IMR-90 (cell line): ENCODE data around the gene MRPL54. TPM values are rescaled to one million over a fixed set of nuclear protein-coding genes. Genes with fewer than 3 reads are reported as not detected.

ENCODE experiments used
- ATAC-seq: fragments of 200-7000 bp; cut with Tn5 transposase; 2 replicates; pipeline ENCODE4 v1.9.1; 2020; ENCODE audit warnings: low read depth, mild to moderate bottlenecking, moderate library complexity
- BruUV-seq: library from RNA; stranded (reverse); fragments of 400-500 nt; replicated peaks from 2 replicates; lab custom pipeline; 2021; lab: Mats Ljungman, UMichigan
- CTCF ChIA-PET: fragments of 300-600 bp; formaldehyde crosslinking; extraction: SDS; loops from one replicate; lab custom pipeline; 2021; ENCODE audit warnings: antibody characterized with exemption; lab: Yijun Ruan, JAX
- POLR2A ChIA-PET: fragments of 300-600 bp; sonication (Branson Sonifier 250); formaldehyde crosslinking; loops from one replicate; lab custom pipeline; 2022; ENCODE audit warnings: antibody characterized with exemption; ENCODE audit not compliant: unreplicated experiment; lab: Charles Lee
- DNase-seq: peaks from one replicate; pipeline ENCODE4 v3.0.0; 2013
- H2AFZ ChIP-seq: replicated peaks from 2 replicates; pipeline ENCODE3; 2013; ENCODE audit warnings: low read length, mild to moderate bottlenecking; ENCODE audit not compliant: poor library complexity
- H2AK5ac ChIP-seq: 2 replicates; pipeline ENCODE4 v1.6.1; 2013; ENCODE audit warnings: low read depth, low read length, inconsistent platforms
- H2AK9ac ChIP-seq: replicated peaks from 2 replicates; pipeline ENCODE3; 2013; ENCODE audit warnings: mild to moderate bottlenecking, low read depth, low read length, moderate library complexity; ENCODE audit not compliant: poor library complexity
- H2BK120ac ChIP-seq: 2 replicates; pipeline ENCODE4 v1.6.1; 2013; ENCODE audit warnings: low read depth, low read length, inconsistent platforms
- H2BK15ac ChIP-seq: 3 replicates; pipeline ENCODE4 v1.6.1; 2013; ENCODE audit warnings: low read depth, low read length, inconsistent platforms
- H2BK20ac ChIP-seq: 2 replicates; pipeline ENCODE4 v1.6.1; 2013; ENCODE audit warnings: low read depth, mild to moderate bottlenecking, inconsistent platforms, low read length, moderate library complexity
- H2BK5ac ChIP-seq: 2 replicates; pipeline ENCODE4 v1.6.1; 2013; ENCODE audit warnings: mild to moderate bottlenecking, low read depth, low read length, inconsistent platforms; ENCODE audit not compliant: poor library complexity, severe bottlenecking
- H3K14ac ChIP-seq: replicated peaks from 2 replicates; pipeline ENCODE4 v1.6.1; 2013; ENCODE audit warnings: low read depth, low read length, inconsistent platforms
- H3K18ac ChIP-seq: 2 replicates; pipeline ENCODE4 v1.6.1; 2013; ENCODE audit warnings: low read depth, low read length, control low read depth
- H3K23ac ChIP-seq: 2 replicates; pipeline ENCODE4 v1.6.1; 2013; ENCODE audit warnings: low read depth, low read length, inconsistent platforms
- H3K27ac ChIP-seq: 2 replicates; pipeline ENCODE4 v1.5.1; 2013; ENCODE audit warnings: mild to moderate bottlenecking, control low read depth, low read length; ENCODE audit not compliant: insufficient read depth
- H3K27me3 ChIP-seq: 2 replicates; pipeline ENCODE4 v1.6.1; 2013; ENCODE audit warnings: low read length; ENCODE audit not compliant: control insufficient read depth, insufficient read depth
- H3K36me3 ChIP-seq: 2 replicates; pipeline ENCODE4 v1.6.1; 2013; ENCODE audit warnings: low read length, mixed read lengths; ENCODE audit not compliant: control insufficient read depth, insufficient read depth
- H3K4ac ChIP-seq: 2 replicates; pipeline ENCODE4 v1.6.1; 2013; ENCODE audit warnings: low read depth, low read length, inconsistent platforms
- H3K4me1 ChIP-seq: 2 replicates; pipeline ENCODE4 v1.6.1; 2013; ENCODE audit warnings: low read length, mixed read lengths; ENCODE audit not compliant: control insufficient read depth, insufficient read depth
- H3K4me2 ChIP-seq: 2 replicates; pipeline ENCODE4 v1.6.1; 2013; ENCODE audit warnings: low read depth, mild to moderate bottlenecking, control low read depth, low read length, moderate library complexity
- H3K4me3 ChIP-seq: 2 replicates; pipeline ENCODE4 v1.5.1; 2013; ENCODE audit warnings: low read depth, mild to moderate bottlenecking, control low read depth, low read length, moderate library complexity; ENCODE audit not compliant: insufficient read depth
- H3K56ac ChIP-seq: 2 replicates; pipeline ENCODE4 v1.6.1; 2013; ENCODE audit warnings: low read length, inconsistent platforms; ENCODE audit not compliant: insufficient read depth; ENCODE audit errors: extremely low read depth
- H3K79me1 ChIP-seq, 2 experiments: 2 replicates each; pipeline ENCODE4 v1.6.1; 2013; ENCODE audit warnings: low read length in 2 of 2, inconsistent platforms in 1 of 2, low read depth in 1 of 2
- H3K9ac ChIP-seq: 2 replicates; pipeline ENCODE4 v1.6.1; 2013; ENCODE audit warnings: low read depth, low read length, control low read depth
- H3K9me1 ChIP-seq: 2 replicates; pipeline ENCODE4 v1.6.1; 2013; ENCODE audit warnings: low read length, inconsistent platforms; ENCODE audit not compliant: insufficient read depth
- H3K9me3 ChIP-seq: 2 replicates; pipeline ENCODE4 v1.6.1; 2013; ENCODE audit warnings: low read length; ENCODE audit not compliant: control insufficient read depth, insufficient read depth
- H4K20me1 ChIP-seq: 2 replicates; pipeline ENCODE4 v1.6.1; 2013; ENCODE audit warnings: low read length, inconsistent platforms; ENCODE audit not compliant: insufficient read depth
- H4K5ac ChIP-seq: 2 replicates; pipeline ENCODE4 v1.6.1; 2013; ENCODE audit warnings: mild to moderate bottlenecking, low read depth, low read length, control low read depth
- H4K8ac ChIP-seq, 2 experiments: 2 replicates each; pipeline ENCODE4 v1.6.1; 2013; ENCODE audit warnings: low read depth in 2 of 2, low read length in 2 of 2, control low read depth in 1 of 2, inconsistent platforms in 1 of 2
- H4K91ac ChIP-seq: 2 replicates; pipeline ENCODE4 v1.6.1; 2013; ENCODE audit warnings: low read depth, low read length, inconsistent platforms; ENCODE audit not compliant: insufficient read depth
- CEBPB ChIP-seq: IDR thresholded peaks from 2 replicates; pipeline ENCODE4 v1.6.1; 2012; ENCODE audit warnings: low read depth, low read length, improper control_type of control experiment
- CHD1 ChIP-seq: IDR thresholded peaks from 2 replicates; pipeline ENCODE4 v1.6.1; 2012; ENCODE audit warnings: low read depth, low read length, improper control_type of control experiment
- CTCF ChIP-seq: conservative IDR thresholded peaks from 2 replicates; pipeline ENCODE4 v1.5.1; 2012; ENCODE audit warnings: mild to moderate bottlenecking, low read depth, low read length, improper control_type of control experiment
- ELK1 ChIP-seq: fragments of 150-350 bp; IDR thresholded peaks from 2 replicates; pipeline ENCODE4 v1.6.1; 2016; ENCODE audit warnings: low read depth, mild to moderate bottlenecking, low read length, moderate library complexity, borderline replicate concordance
- FOS ChIP-seq: fragments of 150-350 bp; IDR thresholded peaks from 2 replicates; pipeline ENCODE4 v1.6.1; 2016; ENCODE audit warnings: low read depth, low read length
- MXI1 ChIP-seq: IDR thresholded peaks from 2 replicates; pipeline ENCODE4 v1.6.1; 2012; ENCODE audit warnings: low read depth, mild to moderate bottlenecking, low read length, moderate library complexity, borderline replicate concordance
- NFE2L2 ChIP-seq: fragments of 150-350 bp; IDR thresholded peaks from 2 replicates; pipeline ENCODE4 v1.6.1; 2016; ENCODE audit warnings: low read depth, mild to moderate bottlenecking, low read length
- POLR2A ChIP-seq: IDR thresholded peaks from 2 replicates; pipeline ENCODE4 v1.6.1; 2012; ENCODE audit warnings: mild to moderate bottlenecking, low read depth, low read length
- SMC3 ChIP-seq: fragments of 150-350 bp; IDR thresholded peaks from 2 replicates; pipeline ENCODE4 v1.6.1; 2016; ENCODE audit warnings: low read depth, mild to moderate bottlenecking, antibody characterized with exemption, low read length, moderate library complexity
- WGBS, 2 experiments: methylation state at CpG; one replicate each; pipeline versions ENCODE4 v1.1.5 to v1.1.7; 2013; ENCODE audit warnings: missing lambda C conversion rate in 2 of 2; ENCODE audit not compliant: insufficient read length in 1 of 2; ENCODE audit errors: extremely low coverage in 2 of 2; 5-methylcytosine and 5-hydroxymethylcytosine counted together
- dilution Hi-C: fragments of 300-500 bp; cut with HindIII; formaldehyde crosslinking; loops from one replicate; pipeline ENCODE4 v1.14.3; 2018; ENCODE audit warnings: low sequenced_read_pairs; ENCODE audit not compliant: unreplicated experiment
- in situ Hi-C: fragments of 300-500 bp; cut with MboI; formaldehyde crosslinking; loops from 3 replicates; pipeline ENCODE4 v1.14.3; 2019; ENCODE audit warnings: low sequenced_read_pairs, inconsistent platforms, mixed read lengths
- intact Hi-C: fragments of 100-400 bp; cut with micrococcal nuclease; formaldehyde crosslinking; loops from 2 replicates; pipeline ENCODE4 v1.10.0; 2022
- polyA plus RNA-seq, 3 experiments: library from polyadenylated mRNA; depleted of rRNA; stranded (reverse); fragments of >200 nt; gene quantifications; 2 replicates each; pipeline ENCODE4 v1.2.3, GENCODE V29; 2012; ENCODE audit warnings: low replicate concordance in 1 of 3
- total RNA-seq: library from RNA; depleted of rRNA; stranded (reverse); fragments of >200 nt; gene quantifications from 2 replicates; pipeline ENCODE4 v1.2.3, GENCODE V29; 2012

MRPL54 gene
- total and polyA plus RNA-seq, 2 of the 4 experiments (the other 2 are of a cell fraction) = 55.9 to 75.7 TPM

GRCh38 chr19:3774621-3775373 is 12.3 kb downstream of the MRPL54 start:
- Histone ChIP-seq H2BK120ac (no peak overlapping the region), H2AK5ac (no peak overlapping the region), H3K36me3 (peaks cover 1% of the 10 kb centered on the region; the same call in 1 of the 2 replicates), H3K56ac (no peak overlapping the region), H3K27ac (no peak overlapping the region), H3K4ac (no peak overlapping the region), H3K27me3 (peaks cover 5% of the 10 kb centered on the region; the same call in 1 of the 2 replicates), H3K9ac (no peak overlapping the region), H3K9me1 (no peaks in the 10 kb centered on the region), H2AFZ (no peak overlapping the region), H4K91ac (no peak overlapping the region), H4K20me1 (no peaks in the 10 kb centered on the region), H4K8ac (no peak overlapping the region), H4K5ac (no peak overlapping the region), H3K23ac (no peak overlapping the region), H3K79me1 (no peaks in the 10 kb centered on the region), H2BK20ac (no peak overlapping the region), H3K14ac (no peak overlapping the region), H3K18ac (no peak overlapping the region), H2BK15ac (no peak overlapping the region), H3K4me3 (no peak overlapping the region), H3K4me1 (no peaks in the 10 kb centered on the region), H2AK9ac (no peak overlapping the region), H3K4me2 (no peak overlapping the region), H3K9me3 (no peaks in the 10 kb centered on the region), H2BK5ac (no peak overlapping the region)
- intact Hi-C loops = no loop called here
- DNase-seq (no peak), ATAC-seq (no peak)
- in situ Hi-C loops = no loop called here
- no TSS peak for BruUV-seq
- dilution Hi-C loops = no loop called here
- POLR2A ChIA-PET = interaction anchor here (0.5 to 1.2 kb wide), 3 partner anchors 12 to 1092 kb away, joined by 3 to 4 read pairs (median 3); partner anchors contain the start of genes EEF2 and MRPL54
- TF ChIP-seq ELK1 (no peak), MXI1 (no peak), FOS (no peak), NFE2L2 (no peak), CEBPB (no peak), SMC3 (no peak), CTCF (no peak), CHD1 (no peak), POLR2A (no peak)
- CTCF ChIA-PET = interaction anchor here (0.5 kb wide), 1 partner anchor 90 kb away, joined by 3 read pairs; no protein-coding TSS in a partner anchor
- 59% methylated on average over 10 of the region's 25 CpGs; no CpG with 5 or more reads in 1 of the 2 experiments for WGBS, 2 experiments
